Measurements from ENCODE around the gene ADPRS.
A peak's percentile ranks its signal among the peaks of the same experiment; 100 is the strongest.

The ADPRS gene, protein sequence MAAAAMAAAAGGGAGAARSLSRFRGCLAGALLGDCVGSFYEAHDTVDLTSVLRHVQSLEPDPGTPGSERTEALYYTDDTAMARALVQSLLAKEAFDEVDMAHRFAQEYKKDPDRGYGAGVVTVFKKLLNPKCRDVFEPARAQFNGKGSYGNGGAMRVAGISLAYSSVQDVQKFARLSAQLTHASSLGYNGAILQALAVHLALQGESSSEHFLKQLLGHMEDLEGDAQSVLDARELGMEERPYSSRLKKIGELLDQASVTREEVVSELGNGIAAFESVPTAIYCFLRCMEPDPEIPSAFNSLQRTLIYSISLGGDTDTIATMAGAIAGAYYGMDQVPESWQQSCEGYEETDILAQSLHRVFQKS

DNA sequence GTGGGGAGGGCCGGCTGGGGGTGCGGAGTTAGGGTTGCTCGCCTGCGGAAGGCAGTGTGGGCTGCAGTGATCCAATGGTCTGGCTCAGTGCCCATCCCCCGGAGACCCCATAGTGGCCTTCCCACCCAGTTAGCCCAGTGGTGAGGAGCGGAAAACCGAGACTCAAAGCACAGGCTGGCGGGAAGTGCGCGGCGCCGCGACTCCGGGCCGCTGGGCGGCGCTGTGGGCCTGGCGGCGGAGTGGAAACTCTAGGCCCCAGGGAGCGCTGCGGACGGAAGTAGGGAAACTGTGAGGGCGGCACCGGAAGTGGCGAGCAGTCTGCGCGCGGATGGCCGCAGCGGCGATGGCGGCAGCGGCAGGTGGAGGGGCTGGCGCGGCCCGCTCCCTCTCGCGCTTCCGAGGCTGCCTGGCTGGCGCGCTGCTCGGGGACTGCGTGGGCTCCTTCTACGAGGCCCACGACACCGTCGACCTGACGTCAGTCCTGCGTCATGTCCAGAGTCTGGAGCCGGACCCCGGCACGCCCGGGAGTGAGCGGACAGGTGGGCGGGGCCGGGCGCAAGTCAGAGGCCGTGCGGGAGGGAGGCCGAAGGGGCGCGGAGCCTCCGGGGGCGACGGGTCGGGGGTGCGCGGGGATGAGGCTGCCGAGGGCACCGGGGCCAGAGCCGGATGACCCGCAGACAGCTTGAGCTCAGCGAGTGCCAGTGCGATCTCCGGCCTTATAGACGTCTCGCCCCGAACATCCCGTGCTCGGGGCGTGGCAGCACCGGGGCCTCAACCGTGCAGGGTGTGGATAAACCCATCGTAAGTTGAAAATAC, at the start of gene ADPRS:
Gene ADPRS (plus strand): TSS at position 316 of the 816 bp plus-strand sequence. CDS start 13 bp downstream, at position 329.
- peak; percentile 79 for DNase-seq

DNA sequence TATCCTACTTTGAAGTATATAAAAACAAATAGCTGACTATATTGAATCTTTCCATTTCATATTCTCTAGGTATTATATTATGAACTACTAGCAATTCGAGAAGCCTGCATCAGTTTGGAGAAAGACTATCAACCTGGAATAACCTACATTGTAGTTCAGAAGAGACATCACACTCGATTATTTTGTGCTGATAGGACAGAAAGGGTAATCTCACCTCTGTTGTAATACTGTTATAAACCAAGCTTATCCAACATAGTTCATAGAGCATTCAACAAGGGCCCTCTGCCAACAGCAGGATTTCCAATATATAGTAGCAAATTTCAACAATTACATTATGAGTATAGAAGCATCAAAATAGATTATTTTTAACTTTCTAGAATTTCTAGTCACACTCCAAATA, 48.5 kb upstream of the ADPRS start:
- no peak for DNase-seq

DNA sequence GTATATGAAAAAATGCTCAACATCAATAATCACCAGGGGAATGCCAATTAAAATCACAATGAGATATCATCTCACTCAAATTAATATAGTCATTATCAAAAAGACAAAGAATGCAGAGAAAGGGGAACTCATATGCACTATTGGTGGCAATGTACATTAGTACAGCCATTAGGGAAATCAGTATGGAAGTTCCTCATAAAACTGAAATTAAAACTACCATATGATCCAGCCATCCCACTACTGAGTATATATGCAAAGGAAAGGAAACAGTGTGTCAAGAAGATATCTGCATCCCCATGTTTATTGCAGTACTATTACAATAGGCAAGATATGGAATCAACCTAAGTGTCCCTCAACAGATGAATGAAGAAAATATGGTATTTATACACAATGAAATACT, 36.9 kb upstream of the ADPRS start:
- no peak for DNase-seq

DNA sequence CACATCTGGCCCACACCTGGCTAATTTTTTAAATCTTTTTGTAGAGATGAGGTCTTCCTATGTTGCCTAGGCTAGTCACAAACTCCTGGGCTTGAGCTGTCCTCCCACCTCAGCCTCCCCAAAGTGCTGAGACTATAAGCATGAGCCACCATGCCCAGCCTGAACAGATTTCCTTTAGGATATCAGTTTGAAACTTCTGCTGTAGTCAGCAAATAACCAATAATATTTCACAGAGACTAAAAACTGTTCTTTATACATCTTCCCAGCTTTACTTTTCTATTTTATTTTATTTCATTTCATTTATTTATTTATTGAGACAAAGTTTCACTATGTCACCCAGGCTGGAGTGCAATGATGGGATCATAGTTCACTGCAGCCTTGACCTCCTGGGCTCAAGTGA, 34.7 kb upstream of the ADPRS start:
- no peak for DNase-seq

DNA sequence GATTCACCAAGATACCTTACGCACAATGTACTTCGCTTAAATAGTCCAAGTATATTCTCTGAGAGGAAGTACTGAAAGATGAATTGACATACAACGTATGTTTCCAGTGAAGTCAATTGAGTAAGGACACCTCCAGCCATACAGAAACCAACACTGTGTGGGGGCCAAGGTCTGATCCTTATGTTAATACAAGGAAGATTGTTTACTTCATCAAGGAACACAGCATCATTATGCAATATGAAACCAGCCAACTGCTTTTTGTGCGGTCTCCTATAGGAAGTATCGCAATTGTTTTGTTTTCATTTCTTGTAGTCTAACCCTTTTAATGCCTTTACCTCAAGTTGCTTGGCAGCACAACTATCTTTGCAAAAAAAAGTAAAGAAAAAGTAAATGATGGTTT, 33.0 kb upstream of the ADPRS start:
- peak; percentile 78 for DNase-seq

DNA sequence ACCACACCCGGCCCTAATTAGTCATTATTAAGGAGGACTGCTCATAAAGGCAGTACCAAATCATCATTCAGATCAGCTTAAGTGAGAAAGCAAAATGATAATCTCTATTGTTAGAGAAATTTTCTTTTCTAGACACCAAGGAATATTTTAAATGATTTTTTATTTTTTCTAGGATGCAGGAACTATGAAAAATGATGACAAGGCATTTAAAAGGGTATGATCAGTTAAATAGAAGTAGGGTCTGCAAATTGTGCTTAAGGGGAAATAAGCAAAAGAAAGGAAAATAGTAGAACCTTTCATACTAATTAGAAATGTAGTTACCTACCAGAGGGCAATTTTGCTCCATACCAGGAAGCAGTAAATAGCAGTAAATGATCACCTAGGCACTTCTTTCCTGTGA, 26.4 kb upstream of the ADPRS start:
- DNase-seq = no peak

DNA sequence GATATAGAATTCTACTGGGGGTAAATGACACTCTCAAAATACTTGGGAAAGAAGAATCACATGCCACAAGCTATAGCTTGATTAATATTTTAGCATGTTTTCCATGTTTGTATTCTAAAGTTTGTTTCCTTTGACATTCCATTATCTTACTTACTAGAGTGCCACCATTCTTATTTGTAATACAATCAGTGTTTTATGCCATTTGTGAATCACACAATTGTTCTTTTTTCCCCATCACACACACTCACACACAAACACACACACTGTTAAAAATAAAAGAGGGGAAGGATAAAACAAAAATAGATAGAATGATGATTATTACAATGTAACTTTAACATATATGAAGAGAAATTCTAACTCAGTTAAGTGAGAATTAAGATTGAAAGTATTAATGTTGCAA, 20.8 kb upstream of the ADPRS start:
- no peak for DNase-seq

DNA sequence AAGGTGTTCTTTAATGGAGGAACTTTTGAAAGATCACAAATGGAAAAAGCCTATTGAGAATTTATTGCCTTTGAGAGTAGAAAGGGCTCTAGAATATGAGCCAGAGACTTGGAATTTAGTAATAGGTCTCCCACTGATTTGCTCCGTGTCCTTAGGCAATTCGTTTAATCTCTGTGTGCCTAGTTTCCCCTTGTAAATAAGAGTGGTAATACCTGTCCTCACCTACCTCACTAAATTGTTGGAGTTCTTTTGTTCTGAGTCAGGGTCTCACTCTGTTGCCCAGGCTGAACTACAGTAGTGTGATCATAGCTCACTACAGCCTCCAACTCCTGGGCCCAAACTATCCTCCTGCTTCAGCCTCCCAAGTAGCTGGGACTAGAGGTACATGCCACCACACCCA, 19.8 kb upstream of the ADPRS start:
- no peak for DNase-seq

DNA sequence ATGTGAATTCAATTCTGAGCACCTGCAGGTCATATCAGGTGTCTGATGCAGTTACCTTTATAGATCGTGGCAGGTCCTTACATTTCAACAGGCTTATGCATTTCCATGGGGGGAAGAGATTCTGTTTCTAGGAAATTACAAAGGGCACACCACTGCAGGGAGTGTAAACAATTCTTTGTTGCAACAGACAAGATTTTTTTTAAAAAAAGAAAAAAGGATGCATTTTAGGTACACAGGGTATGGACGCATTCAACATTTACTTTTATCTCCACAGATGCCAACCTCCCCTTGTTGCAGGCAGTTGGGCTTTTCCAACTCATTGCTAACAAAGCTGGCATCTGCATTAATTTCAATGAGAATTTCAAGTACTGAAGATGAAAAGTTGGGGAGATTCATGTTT, 18.3 kb upstream of the ADPRS start:
- DNase-seq = no peak

DNA sequence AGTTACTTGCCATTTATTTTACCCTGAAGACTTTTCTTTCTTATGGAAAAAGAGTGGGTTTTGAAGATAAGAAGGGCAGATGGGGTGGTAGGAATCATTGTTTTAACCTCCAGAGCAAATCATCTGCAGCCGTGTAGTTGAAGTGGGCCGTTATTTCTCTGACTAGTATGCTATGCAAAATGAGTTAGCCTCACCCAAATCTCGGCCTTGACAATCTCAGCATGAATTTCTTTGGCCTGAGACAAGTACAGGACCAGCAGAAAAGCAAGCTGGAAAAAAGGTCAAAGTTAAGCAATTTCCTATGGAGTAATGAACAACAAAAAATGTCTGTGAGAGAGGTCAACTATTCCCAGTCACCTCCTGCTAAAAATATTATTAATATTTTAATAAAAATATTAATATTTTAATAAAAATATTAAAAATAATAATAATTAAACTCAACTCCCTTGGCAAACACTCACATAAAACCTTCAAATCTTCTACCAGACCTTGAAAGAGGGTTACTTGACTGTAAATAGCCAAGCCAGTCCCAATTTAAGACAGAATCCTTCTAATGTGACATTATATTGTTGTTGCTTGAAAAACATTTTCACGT, 11.6 kb upstream of the ADPRS start:
- no peak for DNase-seq

DNA sequence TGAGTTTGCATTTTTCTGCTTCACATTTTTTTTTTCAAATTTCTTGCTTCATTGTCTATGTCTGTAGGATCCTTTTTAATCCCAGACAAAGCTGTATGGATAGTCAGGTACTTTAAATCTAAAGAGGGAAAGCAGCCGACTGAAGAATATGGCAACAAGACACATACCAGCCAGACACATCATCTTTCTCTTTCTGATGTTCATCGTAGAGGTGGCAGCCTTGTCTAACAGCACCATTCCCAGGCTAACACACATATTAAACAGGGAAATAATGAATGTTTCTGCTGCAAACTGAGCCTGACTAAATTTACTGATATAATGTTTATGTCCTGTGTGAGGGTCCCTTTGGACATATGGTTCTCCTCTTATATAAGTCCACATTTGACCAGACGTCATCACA, 8.5 kb upstream of the ADPRS start:
- no peak for DNase-seq

DNA sequence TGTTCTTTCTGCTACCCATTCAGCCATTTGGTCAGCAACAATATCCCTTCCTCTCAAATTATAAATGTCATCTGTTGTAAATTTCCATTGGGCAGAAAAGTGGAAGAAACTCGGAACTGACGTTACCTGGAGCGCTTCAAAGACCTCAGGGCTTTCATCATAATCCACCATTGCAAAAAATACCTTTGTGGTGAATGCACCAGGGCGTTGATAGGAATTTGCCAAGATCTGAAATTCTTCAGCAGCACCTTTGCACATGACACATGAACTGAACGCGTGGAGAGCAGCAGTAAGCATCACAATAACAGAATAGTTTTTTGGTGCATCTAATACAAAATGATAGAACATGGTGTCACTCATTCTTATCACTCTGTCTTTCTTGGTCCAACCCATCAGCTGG, 7.9 kb upstream of the ADPRS start:
- no peak for DNase-seq

DNA sequence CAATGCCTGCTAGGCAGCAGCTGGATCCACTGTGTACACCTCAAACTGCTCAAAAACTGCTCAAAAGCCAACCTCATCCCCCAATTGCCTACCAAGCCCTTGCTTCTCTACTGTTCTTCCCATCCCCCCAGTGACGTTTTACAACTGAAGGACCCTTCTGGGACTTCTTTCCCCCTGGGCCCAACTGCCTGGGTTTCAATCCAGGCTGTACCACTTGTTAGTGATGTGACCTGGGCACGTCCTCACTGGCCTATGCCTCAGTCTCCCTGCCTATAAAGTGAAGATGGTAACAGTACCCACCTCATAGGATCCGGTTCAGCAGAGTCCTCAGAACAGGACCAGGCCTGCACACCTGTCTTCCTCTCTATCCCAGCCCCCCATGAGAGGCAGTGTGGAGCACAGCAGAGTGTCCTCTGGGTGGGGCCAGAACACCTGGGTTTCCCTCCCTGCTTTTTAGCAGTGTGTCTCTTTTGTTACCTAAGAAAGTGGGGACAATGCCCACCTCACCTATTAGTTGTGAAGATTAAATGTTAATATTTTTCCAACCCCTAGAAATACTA, 6.7 kb upstream of the ADPRS start:
- DNase-seq = no peak

DNA sequence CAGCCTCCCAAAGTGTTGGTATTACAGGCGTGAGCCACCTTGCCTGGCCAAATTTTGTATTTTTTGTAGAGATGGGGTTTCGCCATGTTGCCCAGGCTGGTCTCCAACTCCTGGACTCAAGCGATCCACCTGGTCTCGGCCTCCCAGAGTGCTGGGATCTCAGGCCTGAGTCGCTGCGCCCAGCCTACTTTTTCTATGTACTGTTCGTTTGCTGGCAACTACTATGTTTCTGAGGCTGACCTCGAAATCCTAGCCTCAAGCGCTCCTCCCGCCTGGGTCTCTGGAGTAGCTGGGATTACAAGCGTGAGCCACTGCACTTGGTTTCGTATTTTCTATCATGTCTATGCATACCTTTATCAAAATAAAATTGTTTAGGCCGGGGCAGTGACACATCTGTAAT, 5.5 kb upstream of the ADPRS start:
- DNase-seq = no peak

DNA sequence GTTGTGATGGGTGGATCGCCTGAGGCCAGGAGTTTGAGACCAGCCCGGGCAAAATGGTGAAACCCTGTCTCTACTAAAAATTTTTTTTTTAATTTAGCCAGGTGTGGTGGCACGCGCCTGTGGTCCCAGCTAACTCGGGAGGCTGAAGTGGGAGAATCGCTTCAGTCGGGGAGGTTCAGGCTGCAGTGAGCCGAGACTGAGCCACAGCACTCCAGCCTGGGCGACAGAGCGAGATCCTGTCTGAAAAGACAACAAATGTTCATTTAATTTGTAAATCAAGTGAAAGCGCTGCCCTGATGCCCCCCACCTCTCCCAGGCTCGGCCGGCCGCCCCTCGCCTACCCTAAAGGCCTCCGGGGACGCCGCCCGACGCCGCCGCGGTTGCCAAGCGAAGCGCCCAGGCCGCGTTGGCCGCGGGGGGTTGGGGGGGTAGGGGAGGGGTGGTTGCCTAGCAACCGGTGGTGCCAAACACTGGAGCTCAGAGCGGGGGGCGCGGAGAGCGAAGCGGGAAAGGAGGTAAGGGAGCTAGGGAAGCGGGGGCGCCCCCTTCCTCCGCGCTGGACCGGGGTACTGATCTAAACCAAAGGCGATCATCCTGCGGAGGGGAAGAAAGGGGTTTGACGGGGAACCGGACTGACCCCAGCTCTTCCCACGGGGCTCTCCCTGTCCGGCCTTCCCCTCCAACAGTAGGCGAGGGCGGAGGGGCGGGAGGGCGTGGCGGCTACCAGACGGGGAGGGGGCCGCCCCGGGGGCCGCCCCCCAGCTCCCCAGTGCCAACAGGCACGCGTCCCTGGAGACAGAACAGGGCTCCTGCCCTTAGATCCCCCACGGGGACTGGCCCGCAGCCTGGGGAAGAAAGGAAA, 4.8 kb upstream of the ADPRS start, which contains the start of gene TEKT2:
Gene TEKT2 (plus strand): TSS at position 460 of the 862 bp plus-strand sequence. CDS start 828 bp downstream, outside the sequence.
- no peak for DNase-seq

DNA sequence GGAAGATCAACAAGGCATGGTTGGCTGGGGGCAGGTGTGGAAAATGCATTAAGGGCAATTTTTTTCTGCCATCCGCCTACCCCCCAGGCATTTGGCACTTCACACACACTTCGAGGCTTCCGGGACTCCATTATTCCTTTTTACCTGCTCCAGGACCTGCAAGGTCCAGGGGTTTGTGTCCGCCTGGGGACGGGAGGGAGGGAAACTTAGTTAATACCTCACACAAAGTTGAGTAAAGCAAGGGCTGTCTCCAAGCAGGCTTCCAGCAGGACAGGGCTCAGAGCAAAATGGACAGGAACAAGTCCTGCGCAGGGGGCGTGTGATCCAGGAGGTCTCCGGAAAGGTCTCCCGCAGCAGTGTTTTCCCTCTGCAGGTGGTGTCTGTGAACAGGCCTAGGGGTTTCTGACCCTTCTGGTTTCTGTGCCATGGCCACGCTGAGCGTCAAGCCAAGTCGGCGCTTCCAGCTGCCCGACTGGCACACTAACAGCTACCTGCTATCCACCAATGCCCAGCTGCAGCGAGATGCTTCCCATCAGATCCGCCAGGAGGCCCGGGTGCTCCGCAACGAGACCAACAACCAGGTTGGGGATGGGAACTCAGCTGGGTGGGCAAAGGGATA, 4.1 kb upstream of the ADPRS start:
- no peak for DNase-seq

DNA sequence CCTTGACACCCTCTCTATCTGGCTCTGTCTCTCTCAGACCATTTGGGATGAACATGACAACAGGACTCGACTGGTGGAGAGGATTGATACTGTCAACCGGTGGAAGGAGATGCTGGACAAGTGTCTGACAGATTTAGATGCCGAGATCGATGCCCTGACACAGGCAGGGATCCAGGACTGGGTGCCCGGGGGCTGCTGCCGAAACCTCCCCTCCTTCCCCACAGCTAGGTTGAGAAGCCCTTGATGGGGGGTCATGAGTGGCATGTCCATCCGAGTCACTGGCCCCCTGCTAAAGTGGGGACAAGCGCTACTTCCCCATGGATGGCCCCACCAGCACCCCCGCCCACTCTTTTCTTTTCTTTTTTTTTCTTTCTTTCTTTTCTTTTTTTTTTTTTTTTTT, 3.6 kb upstream of the ADPRS start:
- DNase-seq = no peak

DNA sequence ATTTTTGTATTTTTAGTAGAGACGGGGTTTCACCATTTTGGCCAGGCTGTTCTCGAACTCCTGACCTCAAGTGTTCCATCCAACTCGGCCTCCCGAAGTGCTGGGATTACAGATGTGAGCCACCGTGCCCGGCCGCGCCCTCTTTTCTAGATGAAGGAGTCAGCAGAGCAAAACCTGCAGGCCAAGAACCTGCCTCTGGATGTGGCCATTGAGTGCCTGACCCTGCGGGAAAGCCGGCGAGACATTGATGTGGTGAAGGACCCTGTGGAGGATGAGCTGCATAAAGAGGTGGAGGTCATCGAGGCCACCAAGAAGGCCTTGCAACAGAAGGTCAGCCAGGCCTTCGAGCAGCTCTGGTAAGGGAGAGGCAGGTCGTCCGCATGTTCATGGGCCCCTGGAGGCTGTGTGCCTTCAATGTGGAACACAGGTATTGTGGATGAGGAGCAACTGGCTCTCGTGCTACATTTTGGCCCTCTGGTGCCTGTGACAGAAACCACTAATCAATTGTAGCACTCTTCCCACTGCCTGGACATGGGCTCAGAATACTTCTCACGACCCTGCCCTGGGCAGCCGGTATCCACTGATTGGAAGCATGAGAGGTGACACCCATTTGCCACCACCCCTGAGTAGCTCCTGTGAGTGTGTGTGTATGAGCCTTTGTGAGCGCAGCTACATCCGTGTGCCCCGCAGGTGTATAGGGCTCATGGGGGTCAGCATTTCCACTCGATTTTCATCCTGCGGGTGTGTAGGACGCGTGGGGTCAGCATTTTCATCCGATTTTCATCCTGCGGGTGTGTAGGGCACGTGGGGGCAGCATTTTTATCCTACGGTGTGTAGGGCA, 2.8 kb upstream of the ADPRS start:
- no peak for DNase-seq

DNA sequence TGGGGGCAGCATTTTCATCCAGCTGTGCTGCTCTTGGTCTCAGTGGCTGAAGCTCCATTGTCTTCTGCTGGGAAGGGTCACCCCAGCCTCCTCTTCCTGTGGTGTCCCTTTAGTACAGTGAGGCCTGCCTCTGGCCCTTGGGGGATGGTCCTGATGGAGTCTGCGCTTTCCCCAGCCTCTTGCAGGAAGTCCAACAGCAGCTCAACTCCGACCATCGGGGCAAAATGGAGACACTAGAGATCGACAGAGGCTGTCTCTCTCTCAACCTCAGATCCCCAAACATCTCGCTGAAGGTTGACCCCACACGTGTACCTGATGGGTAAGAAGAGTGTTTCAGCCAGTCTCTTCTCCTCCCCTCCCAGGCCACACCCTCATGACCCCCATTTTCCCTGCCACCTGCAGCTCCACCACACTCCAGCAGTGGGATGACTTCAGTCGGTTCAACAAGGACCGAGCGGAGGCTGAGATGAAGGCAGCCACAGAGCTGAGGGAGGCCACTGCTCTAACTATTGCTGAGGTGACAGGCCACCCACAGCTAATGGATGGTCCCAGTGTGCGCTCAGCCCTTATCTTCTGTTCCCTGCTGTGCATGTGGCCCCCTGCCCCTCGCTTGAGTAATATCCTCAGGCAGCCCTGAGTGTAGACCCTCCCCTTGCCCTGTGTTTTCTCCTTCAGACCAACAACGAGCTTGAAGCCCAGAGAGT, 2.0 kb upstream of the ADPRS start:
- no peak for DNase-seq

All from MV-4-11 (cell line).